ENCODE measurements around the gene MAP3K8. TPM values are rescaled to one million over a fixed set of nuclear protein-coding genes. Genes with fewer than 3 reads are reported as not detected.
A peak's percentile ranks its signal among the peaks of the same experiment; 100 is the strongest.

Gene MAP3K8
- total and polyA plus RNA-seq, 9 of the 15 experiments (the other 6 are each of a cell fraction or from before 2014, with no cell fraction given): 6.9 to 23.6 (median 13.6) TPM

DNA sequence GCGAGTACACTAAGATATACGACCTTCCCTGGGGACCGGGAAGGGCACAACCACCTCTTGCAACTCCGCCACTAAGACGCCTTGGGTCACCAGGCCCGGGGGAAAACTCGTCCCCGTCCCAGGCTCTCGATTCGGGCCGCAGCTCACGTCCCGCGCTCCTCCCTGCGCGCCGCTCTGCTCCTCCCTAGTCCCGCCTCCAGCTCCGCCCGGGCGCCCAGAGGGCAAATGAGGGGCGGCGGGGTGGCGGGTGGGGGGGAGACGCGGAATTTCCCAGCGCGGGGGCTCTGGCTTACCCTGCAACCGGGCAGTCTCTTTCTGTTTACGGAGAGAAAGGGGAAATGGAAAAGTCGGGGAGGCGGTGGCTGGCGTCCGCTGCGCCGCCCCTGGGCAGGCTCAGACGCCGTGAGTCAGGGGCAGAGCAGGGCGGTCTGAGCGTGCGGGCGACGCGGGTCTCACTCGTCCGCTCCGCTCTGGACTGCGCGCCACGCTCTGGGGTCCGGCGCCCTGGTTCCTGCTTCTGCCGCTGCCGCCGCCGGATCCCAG is at the start of gene MAP3K8 (continued):
- TF ChIP-seq, protein P1, sequence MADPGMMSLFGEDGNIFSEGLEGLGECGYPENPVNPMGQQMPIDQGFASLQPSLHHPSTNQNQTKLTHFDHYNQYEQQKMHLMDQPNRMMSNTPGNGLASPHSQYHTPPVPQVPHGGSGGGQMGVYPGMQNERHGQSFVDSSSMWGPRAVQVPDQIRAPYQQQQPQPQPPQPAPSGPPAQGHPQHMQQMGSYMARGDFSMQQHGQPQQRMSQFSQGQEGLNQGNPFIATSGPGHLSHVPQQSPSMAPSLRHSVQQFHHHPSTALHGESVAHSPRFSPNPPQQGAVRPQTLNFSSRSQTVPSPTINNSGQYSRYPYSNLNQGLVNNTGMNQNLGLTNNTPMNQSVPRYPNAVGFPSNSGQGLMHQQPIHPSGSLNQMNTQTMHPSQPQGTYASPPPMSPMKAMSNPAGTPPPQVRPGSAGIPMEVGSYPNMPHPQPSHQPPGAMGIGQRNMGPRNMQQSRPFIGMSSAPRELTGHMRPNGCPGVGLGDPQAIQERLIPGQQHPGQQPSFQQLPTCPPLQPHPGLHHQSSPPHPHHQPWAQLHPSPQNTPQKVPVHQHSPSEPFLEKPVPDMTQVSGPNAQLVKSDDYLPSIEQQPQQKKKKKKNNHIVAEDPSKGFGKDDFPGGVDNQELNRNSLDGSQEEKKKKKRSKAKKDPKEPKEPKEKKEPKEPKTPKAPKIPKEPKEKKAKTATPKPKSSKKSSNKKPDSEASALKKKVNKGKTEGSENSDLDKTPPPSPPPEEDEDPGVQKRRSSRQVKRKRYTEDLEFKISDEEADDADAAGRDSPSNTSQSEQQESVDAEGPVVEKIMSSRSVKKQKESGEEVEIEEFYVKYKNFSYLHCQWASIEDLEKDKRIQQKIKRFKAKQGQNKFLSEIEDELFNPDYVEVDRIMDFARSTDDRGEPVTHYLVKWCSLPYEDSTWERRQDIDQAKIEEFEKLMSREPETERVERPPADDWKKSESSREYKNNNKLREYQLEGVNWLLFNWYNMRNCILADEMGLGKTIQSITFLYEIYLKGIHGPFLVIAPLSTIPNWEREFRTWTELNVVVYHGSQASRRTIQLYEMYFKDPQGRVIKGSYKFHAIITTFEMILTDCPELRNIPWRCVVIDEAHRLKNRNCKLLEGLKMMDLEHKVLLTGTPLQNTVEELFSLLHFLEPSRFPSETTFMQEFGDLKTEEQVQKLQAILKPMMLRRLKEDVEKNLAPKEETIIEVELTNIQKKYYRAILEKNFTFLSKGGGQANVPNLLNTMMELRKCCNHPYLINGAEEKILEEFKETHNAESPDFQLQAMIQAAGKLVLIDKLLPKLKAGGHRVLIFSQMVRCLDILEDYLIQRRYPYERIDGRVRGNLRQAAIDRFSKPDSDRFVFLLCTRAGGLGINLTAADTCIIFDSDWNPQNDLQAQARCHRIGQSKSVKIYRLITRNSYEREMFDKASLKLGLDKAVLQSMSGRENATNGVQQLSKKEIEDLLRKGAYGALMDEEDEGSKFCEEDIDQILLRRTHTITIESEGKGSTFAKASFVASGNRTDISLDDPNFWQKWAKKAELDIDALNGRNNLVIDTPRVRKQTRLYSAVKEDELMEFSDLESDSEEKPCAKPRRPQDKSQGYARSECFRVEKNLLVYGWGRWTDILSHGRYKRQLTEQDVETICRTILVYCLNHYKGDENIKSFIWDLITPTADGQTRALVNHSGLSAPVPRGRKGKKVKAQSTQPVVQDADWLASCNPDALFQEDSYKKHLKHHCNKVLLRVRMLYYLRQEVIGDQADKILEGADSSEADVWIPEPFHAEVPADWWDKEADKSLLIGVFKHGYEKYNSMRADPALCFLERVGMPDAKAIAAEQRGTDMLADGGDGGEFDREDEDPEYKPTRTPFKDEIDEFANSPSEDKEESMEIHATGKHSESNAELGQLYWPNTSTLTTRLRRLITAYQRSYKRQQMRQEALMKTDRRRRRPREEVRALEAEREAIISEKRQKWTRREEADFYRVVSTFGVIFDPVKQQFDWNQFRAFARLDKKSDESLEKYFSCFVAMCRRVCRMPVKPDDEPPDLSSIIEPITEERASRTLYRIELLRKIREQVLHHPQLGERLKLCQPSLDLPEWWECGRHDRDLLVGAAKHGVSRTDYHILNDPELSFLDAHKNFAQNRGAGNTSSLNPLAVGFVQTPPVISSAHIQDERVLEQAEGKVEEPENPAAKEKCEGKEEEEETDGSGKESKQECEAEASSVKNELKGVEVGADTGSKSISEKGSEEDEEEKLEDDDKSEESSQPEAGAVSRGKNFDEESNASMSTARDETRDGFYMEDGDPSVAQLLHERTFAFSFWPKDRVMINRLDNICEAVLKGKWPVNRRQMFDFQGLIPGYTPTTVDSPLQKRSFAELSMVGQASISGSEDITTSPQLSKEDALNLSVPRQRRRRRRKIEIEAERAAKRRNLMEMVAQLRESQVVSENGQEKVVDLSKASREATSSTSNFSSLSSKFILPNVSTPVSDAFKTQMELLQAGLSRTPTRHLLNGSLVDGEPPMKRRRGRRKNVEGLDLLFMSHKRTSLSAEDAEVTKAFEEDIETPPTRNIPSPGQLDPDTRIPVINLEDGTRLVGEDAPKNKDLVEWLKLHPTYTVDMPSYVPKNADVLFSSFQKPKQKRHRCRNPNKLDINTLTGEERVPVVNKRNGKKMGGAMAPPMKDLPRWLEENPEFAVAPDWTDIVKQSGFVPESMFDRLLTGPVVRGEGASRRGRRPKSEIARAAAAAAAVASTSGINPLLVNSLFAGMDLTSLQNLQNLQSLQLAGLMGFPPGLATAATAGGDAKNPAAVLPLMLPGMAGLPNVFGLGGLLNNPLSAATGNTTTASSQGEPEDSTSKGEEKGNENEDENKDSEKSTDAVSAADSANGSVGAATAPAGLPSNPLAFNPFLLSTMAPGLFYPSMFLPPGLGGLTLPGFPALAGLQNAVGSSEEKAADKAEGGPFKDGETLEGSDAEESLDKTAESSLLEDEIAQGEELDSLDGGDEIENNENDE (IDR thresholded peaks at IDR 0.05; ENCODE audit: low read depth, low read length): peak; percentile 92
- TF ChIP-seq ZMIZ1 (IDR thresholded peaks at IDR 0.05; ENCODE audit: low read depth in 2 of 2, low read length in 2 of 2) (no peak), GMEB1 (CRISPR knock-in tag; IDR thresholded peaks at IDR 0.05) (0 out of 2 replicates have a peak, but pooled peaks have one; percentile 8)
